ENCODE data around the gene OR10P1.
"Not testable (repeated sequence)": the region's sequence is repeated elsewhere in the genome, so short reads cannot be mapped to it uniquely, and the experiment has no call there.

The OR10P1 gene

GRCh38 chr12:55636853-55637252, at the start of gene OR10P1:
Gene OR10P1, plus strand, starts transcription at chr12:55636892. Its CDS starts 0 bp downstream, at chr12:55636892.
- no peak within 1 kb of the TSS for H3K4me3 ChIP-seq (ENCODE audit: low read length)

GRCh38 chr12:55590152-55590551, 46.5 kb upstream of the OR10P1 start:
- H3K4me3 ChIP-seq (ENCODE audit: low read length): not testable (repeated sequence)

More at GRCh38 chr12:55636853-55637252, at the start of gene OR10P1:
- TF ChIP-seq ZNF274 (IDR thresholded peaks at IDR 0.05; ENCODE audit: low read depth, low read length): no peak

- no peak for TF ChIP-seq ZNF274 (IDR thresholded peaks at IDR 0.05; ENCODE audit: low read depth, low read length)
- H3K4me3 ChIP-seq (ENCODE audit: low read length): no peak overlapping the region
These were observed 28.7 kb upstream of the OR10P1 start for GRCh38 chr12:55607821-55608594.

- H3K4me3 ChIP-seq (ENCODE audit: low read length): no peak overlapping the region
- TF ChIP-seq ZNF274 (IDR thresholded peaks at IDR 0.05; ENCODE audit: low read depth, low read length): no peak
These were observed 26.1 kb upstream of the OR10P1 start for GRCh38 chr12:55610598-55610997.

GRCh38 chr12:55612646-55613045, 24.0 kb upstream of the OR10P1 start:
- no peak overlapping the region for H3K4me3 ChIP-seq (ENCODE audit: low read length)
- no peak for TF ChIP-seq ZNF274 (IDR thresholded peaks at IDR 0.05; ENCODE audit: low read depth, low read length)

GRCh38 chr12:55614764-55615163, 21.9 kb upstream of the OR10P1 start:
- no peak for TF ChIP-seq ZNF274 (IDR thresholded peaks at IDR 0.05; ENCODE audit: low read depth, low read length)
- no peak overlapping the region for H3K4me3 ChIP-seq (ENCODE audit: low read length)

- no peak for TF ChIP-seq ZNF274 (IDR thresholded peaks at IDR 0.05; ENCODE audit: low read depth, low read length)
- H3K4me3 ChIP-seq (ENCODE audit: low read length): no peak overlapping the region
These were observed 17.1 kb upstream of the OR10P1 start for GRCh38 chr12:55619354-55620138.

GRCh38 chr12:55624056-55624455, 12.6 kb upstream of the OR10P1 start:
- no peak overlapping the region for H3K4me3 ChIP-seq (ENCODE audit: low read length)
- no peak for TF ChIP-seq ZNF274 (IDR thresholded peaks at IDR 0.05; ENCODE audit: low read depth, low read length)

- no peak for TF ChIP-seq ZNF274 (IDR thresholded peaks at IDR 0.05; ENCODE audit: low read depth, low read length)
- no peak overlapping the region for H3K4me3 ChIP-seq (ENCODE audit: low read length)
These were observed 10.5 kb upstream of the OR10P1 start for GRCh38 chr12:55626154-55626553.

GRCh38 chr12:55629058-55629841, 7.4 kb upstream of the OR10P1 start:
- no peak overlapping the region for H3K4me3 ChIP-seq (ENCODE audit: low read length)

GRCh38 chr12:55631056-55631455, 5.6 kb upstream of the OR10P1 start:
- H3K4me3 ChIP-seq (ENCODE audit: low read length): no peak overlapping the region
- no peak for TF ChIP-seq ZNF274 (IDR thresholded peaks at IDR 0.05; ENCODE audit: low read depth, low read length)

More at GRCh38 chr12:55629058-55629841, 7.4 kb upstream of the OR10P1 start:
- no peak for TF ChIP-seq ZNF274 (IDR thresholded peaks at IDR 0.05; ENCODE audit: low read depth, low read length)

GRCh38 chr12:55631733-55632132, 5.0 kb upstream of the OR10P1 start:
- no peak overlapping the region for H3K4me3 ChIP-seq (ENCODE audit: low read length)
- TF ChIP-seq ZNF274 (IDR thresholded peaks at IDR 0.05; ENCODE audit: low read depth, low read length): no peak

- no peak overlapping the region for H3K4me3 ChIP-seq (ENCODE audit: low read length)
- TF ChIP-seq ZNF274 (IDR thresholded peaks at IDR 0.05; ENCODE audit: low read depth, low read length): no peak
These were observed 3.5 kb upstream of the OR10P1 start for GRCh38 chr12:55633151-55633550.

GRCh38 chr12:55636116-55636655, 506 bp upstream of the OR10P1 start:
- no peak for TF ChIP-seq ZNF274 (IDR thresholded peaks at IDR 0.05; ENCODE audit: low read depth, low read length)
- no peak overlapping the region for H3K4me3 ChIP-seq (ENCODE audit: low read length)

All from GM08714 (cell line).